ENCODE results near the gene PIK3CD.

DNA sequence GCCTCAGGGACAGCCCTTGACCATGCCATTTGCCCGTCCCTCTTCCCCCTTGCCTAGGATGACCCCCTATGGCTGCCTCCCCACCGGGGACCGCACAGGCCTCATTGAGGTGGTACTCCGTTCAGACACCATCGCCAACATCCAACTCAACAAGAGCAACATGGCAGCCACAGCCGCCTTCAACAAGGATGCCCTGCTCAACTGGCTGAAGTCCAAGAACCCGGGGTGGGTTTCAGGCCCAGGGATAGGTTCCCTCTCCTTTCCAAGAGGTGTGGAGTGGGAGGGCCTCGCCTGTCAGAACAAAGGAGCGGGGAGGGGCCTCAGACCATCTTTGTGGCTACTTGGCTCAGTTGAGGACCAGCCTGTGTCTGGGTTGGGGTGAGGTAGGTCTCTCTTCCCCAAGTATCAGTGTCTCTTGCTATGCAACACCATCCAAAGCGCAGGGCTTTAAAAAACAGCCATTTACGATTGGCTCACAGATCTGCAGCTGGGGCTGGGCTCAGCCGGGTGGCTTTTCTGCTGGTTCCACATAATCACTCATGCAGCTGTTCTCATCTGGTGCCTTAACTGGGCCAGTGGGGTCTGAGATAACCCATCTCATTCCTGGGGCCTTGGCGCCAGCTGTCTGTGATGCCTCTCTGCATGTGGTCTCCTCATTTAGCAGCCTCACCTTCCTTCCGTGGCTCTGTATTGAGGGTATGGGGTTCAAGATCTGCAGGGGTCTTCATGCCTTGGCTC is 71.7 kb downstream of the PIK3CD start:
- TF ChIP-seq, protein P1, sequence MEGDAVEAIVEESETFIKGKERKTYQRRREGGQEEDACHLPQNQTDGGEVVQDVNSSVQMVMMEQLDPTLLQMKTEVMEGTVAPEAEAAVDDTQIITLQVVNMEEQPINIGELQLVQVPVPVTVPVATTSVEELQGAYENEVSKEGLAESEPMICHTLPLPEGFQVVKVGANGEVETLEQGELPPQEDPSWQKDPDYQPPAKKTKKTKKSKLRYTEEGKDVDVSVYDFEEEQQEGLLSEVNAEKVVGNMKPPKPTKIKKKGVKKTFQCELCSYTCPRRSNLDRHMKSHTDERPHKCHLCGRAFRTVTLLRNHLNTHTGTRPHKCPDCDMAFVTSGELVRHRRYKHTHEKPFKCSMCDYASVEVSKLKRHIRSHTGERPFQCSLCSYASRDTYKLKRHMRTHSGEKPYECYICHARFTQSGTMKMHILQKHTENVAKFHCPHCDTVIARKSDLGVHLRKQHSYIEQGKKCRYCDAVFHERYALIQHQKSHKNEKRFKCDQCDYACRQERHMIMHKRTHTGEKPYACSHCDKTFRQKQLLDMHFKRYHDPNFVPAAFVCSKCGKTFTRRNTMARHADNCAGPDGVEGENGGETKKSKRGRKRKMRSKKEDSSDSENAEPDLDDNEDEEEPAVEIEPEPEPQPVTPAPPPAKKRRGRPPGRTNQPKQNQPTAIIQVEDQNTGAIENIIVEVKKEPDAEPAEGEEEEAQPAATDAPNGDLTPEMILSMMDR (conservative IDR thresholded peaks at IDR 0.05; ENCODE audit: low read depth, low read length), result no peak
- no peak for TF ChIP-seq POLR2A (IDR thresholded peaks at IDR 0.05; ENCODE audit: low read depth, low read length)
- TF ChIP-seq RFX5 (IDR thresholded peaks at IDR 0.05; ENCODE audit: low read depth, low read length), result no peak
- no peak for TF ChIP-seq RAD21 (IDR thresholded peaks at IDR 0.05; ENCODE audit: low read length)
- TF ChIP-seq MAZ (IDR thresholded peaks at IDR 0.05; ENCODE audit: borderline replicate concordance, low read depth, low read length), result no peak
- TF ChIP-seq SMC3 (IDR thresholded peaks at IDR 0.05; ENCODE audit: low read depth, low read length), result no peak
- no peak for TF ChIP-seq CEBPB (IDR thresholded peaks at IDR 0.05; ENCODE audit: low read depth, low read length)
- TF ChIP-seq MAFK (IDR thresholded peaks at IDR 0.05; ENCODE audit: low read depth, low read length), result no peak
- TF ChIP-seq CHD1 (IDR thresholded peaks at IDR 0.05; ENCODE audit: low read depth, low read length), result no peak
- TF ChIP-seq NFE2L2 (IDR thresholded peaks at IDR 0.05; ENCODE audit: low read depth, low read length), result no peak

All from IMR-90 (cell line).